Motor neuron (in vitro differentiated cells): ENCODE measurements around the gene SH3GLB2. TPM values are rescaled to one million over a fixed set of nuclear protein-coding genes. Genes with fewer than 3 reads are reported as not detected.

ENCODE experiments used
- ATAC-seq, 8 experiments: fragments of 200-7000 bp; cut with Tn5 transposase; replicated peaks in 6 of 8; 2 replicates each; pipeline ENCODE4 v1.8.0; 2021; ENCODE audit warnings: mild to moderate bottlenecking in 8 of 8, moderate library complexity in 8 of 8
- H3K27ac ChIP-seq, 2 donors: fragments of 250-450 bp; sonication (Bioruptor Pico); 2 replicates each; pipeline ENCODE4 v1.9.0; 2021; ENCODE audit warnings: antibody characterized with exemption in 2 of 2, mild to moderate bottlenecking in 2 of 2, moderate library complexity in 1 of 2
- H3K4me1 ChIP-seq, 2 donors: fragments of 250-450 bp; sonication (Bioruptor Pico); replicated peaks in 1 of 2; 2 replicates each; pipeline ENCODE4 v1.6.1; 2021; ENCODE audit warnings: antibody characterized with exemption in 2 of 2, mild to moderate bottlenecking in 2 of 2, moderate library complexity in 1 of 2
- H3K4me3 ChIP-seq, 5 donors: fragments of 250-450 bp; sonication (Bioruptor Pico); 2 replicates each; pipeline ENCODE4 v1.9.0; 2021; ENCODE audit warnings: antibody characterized with exemption in 5 of 5, mild to moderate bottlenecking in 5 of 5, moderate library complexity in 4 of 5
- WGBS, 10 experiments: fragments of 450-650 bp; shearing (Covaris generic); methylation state at CpG; one replicate each; pipeline ENCODE4 v1.0.0; 2022; 5-methylcytosine and 5-hydroxymethylcytosine counted together
- in situ Hi-C, 9 experiments: fragments of 400-800 bp; cut with MboI; loops; one replicate each; pipeline ENCODE4 v1.15.0; 2021; ENCODE audit warnings: low sequenced_read_pairs in 9 of 9, low pct_unique_long_range_greater_than_20kb in 2 of 9; ENCODE audit not compliant: unreplicated experiment in 9 of 9
- total RNA-seq, 8 experiments: library from RNA; unstranded; fragments of 300-600 nt; gene quantifications; 2 replicates each; pipeline versions ENCODE4 v1.2.3 to v1.2.4, GENCODE V29; 2022

The SH3GLB2 gene
- 10 to 100 TPM; 27.8 to 95.9 (median 44.5) TPM for total RNA-seq

DNA sequence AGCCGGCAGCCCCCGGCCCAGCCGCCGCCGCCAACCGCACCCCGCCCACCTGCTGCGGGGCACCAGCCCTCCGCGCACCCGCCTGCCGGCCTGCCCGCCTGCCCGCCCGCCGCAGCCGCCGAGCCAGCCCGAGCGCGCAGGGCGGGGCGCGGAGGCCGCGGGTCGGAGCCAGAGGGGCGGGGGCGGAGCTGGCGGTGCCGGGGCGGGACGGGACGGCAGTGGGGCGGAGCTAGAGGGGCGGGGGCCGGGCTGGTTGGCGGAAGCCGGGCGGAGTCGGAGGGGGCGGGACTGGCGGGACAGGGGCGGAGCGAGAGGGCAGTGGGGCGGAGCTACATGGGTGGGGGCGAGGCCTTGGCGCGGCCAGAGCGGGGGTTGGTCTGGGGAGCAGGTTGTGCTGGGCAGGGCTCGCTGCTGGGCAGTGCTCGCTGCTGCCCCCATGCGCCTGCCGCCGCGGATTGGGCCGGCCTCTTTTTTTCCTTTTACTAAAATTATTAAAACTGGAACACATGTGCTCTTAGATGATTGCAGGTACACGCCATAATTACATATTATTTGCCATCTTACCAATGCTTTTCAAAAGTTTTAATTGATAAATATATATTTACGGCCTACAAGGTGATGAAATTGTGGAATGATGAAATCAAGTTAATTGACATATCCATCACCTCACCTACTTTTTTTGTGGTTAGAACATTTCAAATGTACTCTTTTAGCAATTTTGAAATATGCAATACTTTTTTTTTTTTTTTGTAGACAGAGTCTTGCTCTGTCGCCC is at the start of gene SH3GLB2:
TSS of gene SH3GLB2 (minus strand) at position 140 of the 775 bp plus-strand sequence. CDS start 177 bp downstream, outside the sequence.
- in situ Hi-C loops, result no loop called here
- peak; percentile 50 to 86 (median 80) for ATAC-seq
- H3K4me3 ChIP-seq, result peak within 1 kb of the TSS; percentile 52 to 95 (median 55)
- 0 to 37% (median 3%) methylated on average over 1 to 10 of the region's 60 CpGs; no CpG with 5 or more reads in 2 of the 10 experiments for WGBS, 10 experiments
- peaks cover 27 to 29% of the 10 kb centered on the region in 2 donors for H3K4me1 ChIP-seq
- H3K27ac ChIP-seq, result peak within 1 kb of the TSS; percentile 13 to 53

DNA sequence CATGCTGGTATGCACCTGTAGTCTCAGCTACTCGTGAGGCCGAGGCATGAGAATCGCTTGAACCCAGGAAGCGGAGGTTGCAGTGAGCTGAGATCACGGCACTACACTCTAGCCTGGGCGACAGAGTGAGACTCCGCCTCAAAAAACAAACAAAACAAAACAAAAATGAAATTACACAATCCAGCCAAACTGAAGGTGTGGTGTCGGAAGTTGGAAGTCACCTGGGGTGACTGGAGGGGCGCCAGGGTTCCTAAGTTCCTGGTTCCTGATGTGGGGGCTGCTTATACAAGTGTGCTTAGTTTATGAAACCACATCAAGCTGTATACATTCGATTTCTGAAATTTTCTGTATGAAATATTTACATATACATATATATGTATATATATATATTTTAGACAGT is 49.1 kb upstream of the SH3GLB2 start:
- Histone ChIP-seq H3K4me3 (no peak overlapping the region), H3K27ac (no peak overlapping the region), H3K4me1 (peaks cover 7 to 13% of the 10 kb centered on the region in 2 donors)
- in situ Hi-C loops, result no loop called here
- ATAC-seq, result no peak
- 61 to 93% (median 83%) methylated on average over 1 to 10 of the region's 10 CpGs for WGBS, 10 experiments

DNA sequence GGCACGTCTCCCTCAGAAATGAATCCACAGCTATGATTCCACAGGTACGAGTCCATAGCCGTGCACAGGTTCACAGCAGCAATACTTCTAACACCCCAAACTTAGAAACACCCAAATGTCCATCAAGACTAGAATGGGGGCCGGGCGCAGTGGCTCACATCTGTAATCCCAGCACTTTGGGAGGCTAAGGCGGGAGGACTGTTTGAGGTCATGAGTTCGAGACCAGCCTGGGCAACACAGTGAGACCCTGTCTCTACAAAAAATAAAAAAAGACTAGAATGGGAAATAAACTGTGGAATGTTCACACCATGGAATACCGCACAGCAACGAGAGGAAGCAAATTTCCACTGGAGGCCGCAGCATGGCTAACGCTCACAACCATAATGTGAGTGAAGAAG is 48.5 kb upstream of the SH3GLB2 start:
- no peak for ATAC-seq
- H3K27ac ChIP-seq, result no peak overlapping the region
- in situ Hi-C loops, result no loop called here
- no peak overlapping the region for H3K4me3 ChIP-seq
- WGBS, 10 experiments, result 60 to 100% (median 93%) methylated on average over 1 to 9 of the region's 11 CpGs; no CpG with 5 or more reads in 3 of the 10 experiments
- H3K4me1 ChIP-seq, result peaks cover under 1 to 7% of the 10 kb centered on the region in 2 donors

- peaks cover 6 to 12% of the 10 kb centered on the region in 2 donors for H3K4me1 ChIP-seq
- WGBS, 10 experiments, result 73 to 100% (median 86%) methylated on average over 2 to 6 of the region's 16 CpGs; no CpG with 5 or more reads in 2 of the 10 experiments
- in situ Hi-C loops, result no loop called here
- H3K27ac ChIP-seq, result no peak overlapping the region
- ATAC-seq, result no peak
- H3K4me3 ChIP-seq, result no peak overlapping the region
Measured at GRCh38 chr9:129075996-129076639, 48.0 kb upstream of the SH3GLB2 start.

GRCh38 chr9:129074106-129074505 is 46.0 kb upstream of the SH3GLB2 start:
- in situ Hi-C loops, result no loop called here

DNA sequence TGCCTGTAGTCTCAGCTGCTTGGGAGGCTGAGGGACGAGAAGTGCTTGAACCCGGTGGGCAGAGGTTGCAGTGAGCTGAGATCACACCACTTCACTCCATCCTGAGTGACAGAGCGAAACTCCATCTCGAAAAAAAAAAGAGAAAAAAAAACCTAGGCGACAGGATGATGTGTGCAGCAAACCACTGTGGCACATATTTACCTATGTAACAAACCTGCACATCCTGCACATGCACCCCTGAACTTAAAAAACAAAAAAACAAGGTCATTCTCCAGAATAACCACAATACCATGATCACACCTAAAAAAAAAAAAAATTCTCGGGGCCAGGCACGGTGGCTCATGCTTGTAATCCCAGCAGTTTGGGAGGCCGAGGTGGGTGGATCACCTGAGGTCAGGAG is 45.3 kb upstream of the SH3GLB2 start:
- Histone ChIP-seq H3K27ac (no peak overlapping the region), H3K4me1 (peaks cover 5 to 13% of the 10 kb centered on the region in 2 donors), H3K4me3 (no peak overlapping the region)
- in situ Hi-C loops, result no loop called here
- WGBS, 10 experiments, result 80 to 100% (median 95%) methylated on average over 1 to 4 of the region's 8 CpGs; no CpG with 5 or more reads in 2 of the 10 experiments
- ATAC-seq, result no peak

More at GRCh38 chr9:129074106-129074505, 46.0 kb upstream of the SH3GLB2 start:
- Histone ChIP-seq H3K27ac (no peak overlapping the region), H3K4me1 (peaks cover 5 to 13% of the 10 kb centered on the region in 2 donors), H3K4me3 (no peak overlapping the region)
- whole genome bisulfite sequencing, 10 experiments, result 71 to 89% (median 80%) methylated on average over 1 to 3 of the region's 3 CpGs; no CpG with 5 or more reads in 6 of the 10 experiments
- no peak for ATAC-seq

- peak in 2 of 8 experiments; percentile 1 to 5 for ATAC-seq
- in situ Hi-C loops, result no loop called here
- H3K4me3 ChIP-seq, result no peak overlapping the region
- 0 to 75% (median 40%) methylated on average over 2 to 7 of the region's 9 CpGs; no CpG with 5 or more reads in 3 of the 10 experiments for WGBS, 10 experiments
- no peak overlapping the region for H3K27ac ChIP-seq
- H3K4me1 ChIP-seq, result peaks cover 5 to 13% of the 10 kb centered on the region in 2 donors
Measured at GRCh38 chr9:129072171-129072570, 44.0 kb upstream of the SH3GLB2 start.

DNA sequence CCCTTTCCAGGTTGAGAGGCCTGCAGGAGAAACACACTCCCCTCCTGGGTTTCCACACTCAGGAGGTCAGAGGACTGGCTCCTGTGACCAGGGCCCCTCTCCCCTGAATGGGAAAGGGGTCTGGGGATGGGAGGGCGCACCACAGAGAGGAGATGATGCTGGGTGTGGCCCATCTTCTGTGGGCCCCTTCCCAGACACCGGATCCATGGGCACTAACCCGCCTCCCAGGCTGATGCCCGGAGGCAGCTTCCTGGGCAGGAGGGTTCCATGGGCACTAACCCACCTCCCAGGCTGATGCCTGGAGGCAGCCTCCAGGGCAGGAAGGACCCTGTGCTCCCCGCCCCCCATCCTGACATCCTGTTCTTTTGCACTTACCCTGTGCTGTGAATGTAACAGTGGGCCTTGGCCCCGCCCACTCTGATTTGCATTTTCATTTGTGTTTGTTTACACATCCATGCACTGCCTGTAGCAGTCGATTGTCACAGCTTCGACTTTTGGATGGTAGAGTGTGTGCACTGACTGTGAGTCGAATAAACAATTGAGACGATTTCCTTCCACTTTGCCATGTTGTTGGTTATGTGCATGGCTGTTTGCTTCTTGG is 43.5 kb upstream of the SH3GLB2 start:
- in situ Hi-C loops, result no loop called here
- peaks cover 5 to 13% of the 10 kb centered on the region in 2 donors for H3K4me1 ChIP-seq
- peak; percentile 22 to 98 (median 62) for ATAC-seq
- no peak overlapping the region for H3K27ac ChIP-seq
- no peak overlapping the region for H3K4me3 ChIP-seq
- 27 to 66% (median 30%) methylated on average over 3 to 5 of the region's 10 CpGs; no CpG with 5 or more reads in 7 of the 10 experiments for WGBS, 10 experiments

- 61 to 80% (median 76%) methylated on average over 3 to 5 of the region's 21 CpGs; no CpG with 5 or more reads in 6 of the 10 experiments for WGBS, 10 experiments
- ATAC-seq, result peak in 3 of 8 experiments; percentile 5 to 11 (median 6)
- in situ Hi-C loops, result no loop called here
- peaks cover 5 to 13% of the 10 kb centered on the region in 2 donors for H3K4me1 ChIP-seq
- H3K27ac ChIP-seq, result no peak overlapping the region
- no peak overlapping the region for H3K4me3 ChIP-seq
Measured at GRCh38 chr9:129070696-129071525, 42.8 kb upstream of the SH3GLB2 start.

DNA sequence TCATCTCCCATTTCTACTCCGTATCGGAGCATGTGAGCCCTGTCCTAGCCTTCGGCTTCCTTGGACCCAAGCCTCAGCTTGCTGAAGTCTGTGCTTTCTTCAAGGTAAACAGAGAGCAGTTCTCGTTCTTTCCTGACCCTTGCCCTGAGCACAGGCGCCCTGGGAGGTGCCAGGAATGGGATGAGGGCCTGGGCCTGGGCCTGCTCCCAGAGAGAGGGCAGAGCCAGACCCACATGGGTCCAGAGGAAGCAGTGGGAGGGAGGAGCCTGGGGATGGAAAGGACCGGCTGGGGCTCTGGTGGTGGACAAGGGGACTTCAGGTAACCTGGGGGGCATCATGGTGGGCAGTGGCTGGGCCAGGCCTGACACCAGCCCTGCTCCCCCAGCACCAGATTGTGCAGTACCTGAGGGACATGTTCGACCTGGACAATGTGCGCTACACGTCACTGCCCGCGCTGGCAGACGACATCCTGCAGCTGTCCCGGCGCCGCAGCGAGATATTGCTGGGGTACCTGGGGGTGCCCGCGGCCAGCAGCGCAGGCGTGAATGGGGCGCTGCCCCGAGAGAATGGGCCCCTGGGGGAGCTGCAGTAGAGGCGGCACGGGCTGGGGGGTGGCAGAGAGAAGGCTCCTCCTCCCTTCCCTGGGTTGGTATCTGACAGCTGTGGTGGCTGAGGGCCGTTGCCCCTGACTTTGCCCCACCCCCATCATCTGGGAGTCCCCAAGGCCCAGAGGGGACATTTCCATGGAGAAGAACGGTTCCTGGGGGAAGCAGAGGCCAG is 41.9 kb upstream of the SH3GLB2 start:
- Histone ChIP-seq H3K4me1 (peaks cover 5 to 13% of the 10 kb centered on the region in 2 donors), H3K4me3 (no peak overlapping the region), H3K27ac (no peak overlapping the region)
- ATAC-seq, result peak in 2 of 8 experiments; percentile 4 to 7
- in situ Hi-C loops, result no loop called here
- WGBS, 10 experiments, result 83 to 100% (median 100%) methylated on average over 1 to 6 of the region's 26 CpGs; no CpG with 5 or more reads in 4 of the 10 experiments

DNA sequence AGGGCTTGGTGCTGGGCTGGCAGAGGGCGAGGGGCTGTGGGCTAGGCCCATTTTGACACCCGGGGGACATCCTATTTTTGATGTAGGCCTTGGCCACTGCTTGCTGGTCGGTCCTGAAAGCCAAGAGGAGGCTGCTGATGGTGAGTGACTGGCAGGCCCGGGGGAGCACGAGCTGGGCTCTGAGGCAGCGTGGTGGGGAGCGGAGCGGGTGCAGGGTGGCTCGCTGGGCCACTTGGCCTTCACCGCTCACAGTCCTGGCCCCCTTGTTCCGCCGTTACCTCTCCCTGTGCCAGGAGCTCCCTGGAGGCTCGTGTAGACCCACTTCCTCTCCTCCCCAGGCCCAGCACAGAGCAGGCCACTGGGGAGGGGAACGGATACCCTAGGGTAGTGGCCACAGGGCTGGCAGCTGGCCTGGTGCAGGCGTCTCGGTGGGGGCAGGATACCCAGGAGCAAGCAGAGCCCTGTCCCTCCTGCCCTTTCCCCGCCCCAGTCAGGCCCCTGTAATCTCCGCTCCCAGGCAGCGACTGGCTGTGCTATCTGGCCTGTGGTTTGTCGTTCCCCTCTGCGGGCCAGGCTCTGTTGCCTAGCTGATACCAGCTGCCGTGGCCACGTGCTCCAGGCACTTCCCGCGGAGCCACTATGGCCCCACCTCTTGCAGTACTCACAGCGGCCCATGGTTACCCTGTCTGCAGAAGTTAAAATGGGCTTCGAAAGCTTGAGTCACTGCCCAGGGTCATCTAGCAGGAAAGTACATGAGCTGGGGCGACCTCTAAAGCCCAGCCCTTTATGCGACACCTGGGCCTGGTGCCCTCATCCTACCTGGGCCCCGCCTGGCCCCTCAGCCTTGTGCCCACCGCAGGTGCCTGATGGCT is 41.1 kb upstream of the SH3GLB2 start:
- in situ Hi-C loops, result no loop called here
- ATAC-seq, result peak in 5 of 8 experiments; percentile 31 to 85 (median 48)
- Histone ChIP-seq H3K4me1 (peaks cover 5 to 13% of the 10 kb centered on the region in 2 donors), H3K4me3 (no peak overlapping the region), H3K27ac (no peak overlapping the region)
- 82 to 93% (median 87%) methylated on average over 3 to 14 of the region's 31 CpGs; no CpG with 5 or more reads in 6 of the 10 experiments for WGBS, 10 experiments
